Gastroesophageal sphincter (tissue), 3 donors: Measurements from ENCODE around the gene PCDHA4.
"Not testable (repeated sequence)": the region's sequence is repeated elsewhere in the genome, so short reads cannot be mapped to it uniquely, and the experiment has no call there.

Experiments
- CTCF ChIP-seq, 4 experiments: fragments of 200-600 bp in 2 of 4; fragments of 450-650 bp in 2 of 4; sonication (generic) in 1 of 4; IDR thresholded peaks; one replicate each; pipeline ENCODE4 v1.5.1; 2017 to 2019; ENCODE audit warnings: antibody characterized with exemption in 4 of 4, mild to moderate bottlenecking in 2 of 4, moderate library complexity in 2 of 4
- POLR2AphosphoS5 ChIP-seq: sonication (generic); formaldehyde crosslinking; IDR thresholded peaks from one replicate; pipeline ENCODE4 v1.6.1; 2017; ENCODE audit warnings: antibody characterized with exemption

- TF ChIP-seq CTCF (IDR thresholded peaks at IDR 0.05); POLR2AphosphoS5: not testable (repeated sequence)
Measured at GRCh38 chr5:140848139-140849102, 41.6 kb downstream of the PCDHA4 start, which contains the start of gene PCDHA9.
